GM19455 (cell line): Measurements from ENCODE around the gene GPR62.

Source experiments
- ATAC-seq: cut with Tn5 transposase; IDR thresholded peaks from one replicate; pipeline ENCODE4 v1.9.1; 2021; ENCODE audit not compliant: unreplicated experiment

The GPR62 gene

GRCh38 chr3:51954105-51954504, 1.1 kb upstream of the GPR62 start:
- no peak for ATAC-seq

GRCh38 chr3:51954713-51955112, 468 bp upstream of the GPR62 start:
- no peak for ATAC-seq

GRCh38 chr3:51955893-51956770, 951 bp downstream of the GPR62 start:
- ATAC-seq, result no peak

GRCh38 chr3:51957520-51958205, 2.5 kb downstream of the GPR62 start:
- ATAC-seq, result no peak

GRCh38 chr3:51958603-51959521, 3.7 kb downstream of the GPR62 start:
- ATAC-seq, result no peak

- ATAC-seq, result no peak
Observed at GRCh38 chr3:51959651-51960050, 4.5 kb downstream of the GPR62 start.

- ATAC-seq, result no peak
Observed at GRCh38 chr3:51960386-51960785, 5.2 kb downstream of the GPR62 start.

GRCh38 chr3:51961011-51961410, 5.8 kb downstream of the GPR62 start:
- ATAC-seq, result no peak

- no peak for ATAC-seq
Observed at GRCh38 chr3:51961602-51962569, 6.7 kb downstream of the GPR62 start.

GRCh38 chr3:51962854-51963530, 7.8 kb downstream of the GPR62 start:
- no peak for ATAC-seq

GRCh38 chr3:51963951-51964451, 8.8 kb downstream of the GPR62 start:
- ATAC-seq, result no peak

- no peak for ATAC-seq
Observed at GRCh38 chr3:51964521-51964920, 9.3 kb downstream of the GPR62 start.

- ATAC-seq, result no peak
Observed at GRCh38 chr3:51966016-51966415, 10.8 kb downstream of the GPR62 start.

GRCh38 chr3:51966486-51966885, 11.3 kb downstream of the GPR62 start:
- ATAC-seq, result no peak

GRCh38 chr3:51966922-51967383, 11.8 kb downstream of the GPR62 start:
- peak; percentile 41 for ATAC-seq

GRCh38 chr3:51967384-51968169, 12.4 kb downstream of the GPR62 start, which contains the start of gene PCBP4:
PCBP4 (minus strand) TSS chr3:51967454; CDS start chr3:51961240, 6,214 bp downstream.
- ATAC-seq, result peak; percentile 58

GRCh38 chr3:51968170-51968775, 13.1 kb downstream of the GPR62 start:
- ATAC-seq, result no peak
